ENCODE data around the gene LINGO1.
A peak's percentile ranks its signal among the peaks of the same experiment; 100 is the strongest.

LINGO1 gene

GRCh38 chr15:77572186-77572585, 60.5 kb downstream of the LINGO1 start:
- no peaks in the 10 kb centered on the region for H3K27me3 ChIP-seq
- intact Hi-C loops (cut with DNase I; ENCODE audit: low total_unique reads): no loop called here
- no peak for TF ChIP-seq CTCF (IDR thresholded peaks at IDR 0.05)
- no peak overlapping the region for H3K4me3 ChIP-seq
- DNase-seq: no peak
- no peak overlapping the region for H3K27ac ChIP-seq
- no peaks in the 10 kb centered on the region for H3K9me3 ChIP-seq
- no peaks in the 10 kb centered on the region for H3K36me3 ChIP-seq
- peaks cover 0 to 23% (median 14%) of the 10 kb centered on the region in 4 donors for H3K4me1 ChIP-seq

GRCh38 chr15:77571741-77572140, 61.0 kb downstream of the LINGO1 start:
- H3K27me3 ChIP-seq: no peaks in the 10 kb centered on the region
- no peak for TF ChIP-seq CTCF (IDR thresholded peaks at IDR 0.05)
- H3K4me1 ChIP-seq: peaks cover 0 to 22% (median 14%) of the 10 kb centered on the region in 4 donors
- H3K36me3 ChIP-seq: no peaks in the 10 kb centered on the region
- intact Hi-C loops (cut with DNase I; ENCODE audit: low total_unique reads): no loop called here
- H3K27ac ChIP-seq: no peak overlapping the region
- no peak for DNase-seq
- H3K4me3 ChIP-seq: no peak overlapping the region
- no peaks in the 10 kb centered on the region for H3K9me3 ChIP-seq

- Histone ChIP-seq H3K27ac (no peak overlapping the region), H3K36me3 (no peaks in the 10 kb centered on the region), H3K4me3 (no peak overlapping the region), H3K9me3 (no peaks in the 10 kb centered on the region), H3K4me1 (peaks cover 0 to 22% (median 14%) of the 10 kb centered on the region in 4 donors), H3K27me3 (no peaks in the 10 kb centered on the region)
- TF ChIP-seq CTCF (IDR thresholded peaks at IDR 0.05): no peak
- no peak for DNase-seq
- intact Hi-C loops (cut with DNase I; ENCODE audit: low total_unique reads): no loop called here
These were observed 61.5 kb downstream of the LINGO1 start for GRCh38 chr15:77571181-77571580.

GRCh38 chr15:77569729-77570125, 63.0 kb downstream of the LINGO1 start:
- no peaks in the 10 kb centered on the region for H3K36me3 ChIP-seq
- no peaks in the 10 kb centered on the region for H3K9me3 ChIP-seq
- peak overlapping the region; percentile 32 to 41 for H3K4me3 ChIP-seq
- peaks cover 0 to 22% (median 14%) of the 10 kb centered on the region in 4 donors for H3K4me1 ChIP-seq
- no peaks in the 10 kb centered on the region for H3K27me3 ChIP-seq
- TF ChIP-seq CTCF (IDR thresholded peaks at IDR 0.05): no peak
- no peak for DNase-seq
- intact Hi-C loops (cut with DNase I; ENCODE audit: low total_unique reads): no loop called here
- peak overlapping the region; percentile 35 to 54 for H3K27ac ChIP-seq

GRCh38 chr15:77568973-77569728, 63.6 kb downstream of the LINGO1 start:
- no peak for TF ChIP-seq CTCF (IDR thresholded peaks at IDR 0.05)
- Histone ChIP-seq H3K4me1 (peaks cover 0 to 22% (median 14%) of the 10 kb centered on the region in 4 donors), H3K36me3 (no peaks in the 10 kb centered on the region), H3K4me3 (peak overlapping the region; percentile 32 to 41), H3K9me3 (no peaks in the 10 kb centered on the region), H3K27me3 (no peaks in the 10 kb centered on the region), H3K27ac (peak overlapping the region; percentile 35 to 54)
- intact Hi-C loops (cut with DNase I; ENCODE audit: low total_unique reads): no loop called here
- DNase-seq: no peak
